Ovary (tissue), 3 donors: Measurements from ENCODE around the gene CSF1R.

ENCODE experiments used
- POLR2A ChIP-seq: fragments of 450-650 bp; IDR thresholded peaks from one replicate; pipeline ENCODE4 v1.6.1; 2017; ENCODE audit warnings: antibody characterized with exemption, mild to moderate bottlenecking, moderate library complexity
- TF ChIP-seq, protein P1 (sequence below), 3 donors: fragments of 450-650 bp in 2 of 3; fragments of 200-600 bp in 1 of 3; IDR thresholded peaks; one replicate each; pipeline versions ENCODE4 v1.5.1 to v1.8.0; 2016 to 2022; ENCODE audit warnings: antibody characterized with exemption in 3 of 3, mild to moderate bottlenecking in 1 of 3
- donor health status: DM: no; HTN: no; CAD: no.

DNA sequence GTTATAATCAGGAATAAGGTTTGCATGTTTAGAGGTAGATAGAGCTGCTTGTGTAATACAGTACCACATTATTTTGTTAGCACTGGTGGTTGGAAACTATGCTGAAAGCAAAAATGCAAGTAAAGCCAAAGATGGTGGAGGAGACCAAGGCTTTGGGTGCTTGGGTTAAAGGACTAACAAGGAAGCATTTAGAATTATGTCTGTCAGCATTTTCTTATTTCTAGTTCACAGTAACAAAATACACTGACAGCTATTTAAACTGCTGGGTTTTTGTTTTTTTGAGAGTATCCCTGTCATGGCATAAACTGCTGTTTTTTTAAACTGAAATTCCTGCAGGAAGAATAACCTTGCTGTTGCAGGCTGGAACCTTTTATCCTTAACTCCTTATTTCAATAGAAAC is 79.3 kb downstream of the CSF1R start:
- TF ChIP-seq, protein P1, sequence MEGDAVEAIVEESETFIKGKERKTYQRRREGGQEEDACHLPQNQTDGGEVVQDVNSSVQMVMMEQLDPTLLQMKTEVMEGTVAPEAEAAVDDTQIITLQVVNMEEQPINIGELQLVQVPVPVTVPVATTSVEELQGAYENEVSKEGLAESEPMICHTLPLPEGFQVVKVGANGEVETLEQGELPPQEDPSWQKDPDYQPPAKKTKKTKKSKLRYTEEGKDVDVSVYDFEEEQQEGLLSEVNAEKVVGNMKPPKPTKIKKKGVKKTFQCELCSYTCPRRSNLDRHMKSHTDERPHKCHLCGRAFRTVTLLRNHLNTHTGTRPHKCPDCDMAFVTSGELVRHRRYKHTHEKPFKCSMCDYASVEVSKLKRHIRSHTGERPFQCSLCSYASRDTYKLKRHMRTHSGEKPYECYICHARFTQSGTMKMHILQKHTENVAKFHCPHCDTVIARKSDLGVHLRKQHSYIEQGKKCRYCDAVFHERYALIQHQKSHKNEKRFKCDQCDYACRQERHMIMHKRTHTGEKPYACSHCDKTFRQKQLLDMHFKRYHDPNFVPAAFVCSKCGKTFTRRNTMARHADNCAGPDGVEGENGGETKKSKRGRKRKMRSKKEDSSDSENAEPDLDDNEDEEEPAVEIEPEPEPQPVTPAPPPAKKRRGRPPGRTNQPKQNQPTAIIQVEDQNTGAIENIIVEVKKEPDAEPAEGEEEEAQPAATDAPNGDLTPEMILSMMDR (IDR thresholded peaks at IDR 0.05), result no peak
- TF ChIP-seq POLR2A, result no peak
